HEK293 (cell line): Measurements from ENCODE around the gene ATXN7.

Experiments used
- CTCF ChIA-PET: fragments of 350-600 bp; formaldehyde crosslinking; extraction: SDS; loops from one replicate; lab custom pipeline; 2021; ENCODE audit warnings: antibody characterized with exemption; lab: Yijun Ruan, JAX
- POLR2A ChIA-PET: fragments of 300-600 bp; formaldehyde crosslinking; extraction: SDS; loops from one replicate; lab custom pipeline; 2020; ENCODE audit warnings: antibody characterized with exemption, inconsistent platforms; lab: Yijun Ruan, JAX
- H3K27ac ChIP-seq: fragments of 200-500 bp; sonication (Bioruptor generic); 2 replicates; pipeline ENCODE4 v1.5.1; 2014; ENCODE audit warnings: low read depth, low read length, control low read depth, inconsistent platforms; ENCODE audit errors: extremely low read depth
- H3K36me3 ChIP-seq, 2 experiments: fragments of 200-500 bp in 1 of 2; sonication (Bioruptor generic) in 1 of 2; 1 replicate in 1 of 2; 2 replicates in 1 of 2; pipeline ENCODE4 v1.5.1; 2014 to 2017; ENCODE audit warnings: inconsistent platforms in 2 of 2, low read length in 2 of 2; ENCODE audit not compliant: control insufficient read depth in 2 of 2, insufficient read depth in 1 of 2
- H3K4me1 ChIP-seq: fragments of 200-500 bp; sonication (Bioruptor generic); 2 replicates; pipeline ENCODE4 v1.5.1; 2014; ENCODE audit warnings: mild to moderate bottlenecking, low read length, inconsistent platforms; ENCODE audit not compliant: control insufficient read depth, insufficient read depth
- H3K4me3 ChIP-seq: 2 replicates; pipeline ENCODE4 v1.5.1; 2011; ENCODE audit warnings: low read depth, mild to moderate bottlenecking, control low read depth, low read length, moderate library complexity
- H3K9me3 ChIP-seq: fragments of 200-500 bp; sonication (Bioruptor generic); 2 replicates; pipeline ENCODE4 v1.5.1; 2014; ENCODE audit warnings: low read depth, low read length, inconsistent platforms; ENCODE audit not compliant: control insufficient read depth, insufficient read depth
- KLF1 ChIP-seq: fragments of 450-650 bp; formaldehyde crosslinking; IDR thresholded peaks from 2 replicates; pipeline ENCODE4 v1.5.1; 2016; ENCODE audit warnings: missing biosample characterization, missing genetic modification characterization
- KLF8 ChIP-seq: fragments of 450-650 bp; formaldehyde crosslinking; IDR thresholded peaks from 2 replicates; pipeline ENCODE4 v1.5.1; 2016; ENCODE audit warnings: missing biosample characterization, missing genetic modification characterization
- KLF9 ChIP-seq: fragments of 450-650 bp; formaldehyde crosslinking; IDR thresholded peaks from 2 replicates; pipeline ENCODE4 v1.5.1; 2016; ENCODE audit warnings: missing biosample characterization, missing genetic modification characterization, low read depth
- ZNF146 ChIP-seq: fragments of 450-650 bp; formaldehyde crosslinking; IDR thresholded peaks from 2 replicates; pipeline ENCODE4 v1.5.1; 2016; ENCODE audit warnings: missing biosample characterization, missing genetic modification characterization
- ZNF169 ChIP-seq: fragments of 450-650 bp; formaldehyde crosslinking; IDR thresholded peaks from 2 replicates; pipeline ENCODE4 v1.5.1; 2016; ENCODE audit warnings: missing biosample characterization, missing genetic modification characterization
- ZNF174 ChIP-seq: fragments of 450-650 bp; formaldehyde crosslinking; IDR thresholded peaks from 2 replicates; pipeline ENCODE4 v1.5.0; 2017; ENCODE audit warnings: missing biosample characterization, mild to moderate bottlenecking, missing genetic modification characterization
- ZNF184 ChIP-seq: fragments of 450-650 bp; IDR thresholded peaks from 2 replicates; pipeline ENCODE4 v1.5.1; 2018; ENCODE audit warnings: missing biosample characterization, mild to moderate bottlenecking, missing genetic modification characterization
- ZNF544 ChIP-seq: fragments of 450-650 bp; formaldehyde crosslinking; IDR thresholded peaks from 2 replicates; pipeline ENCODE4 v1.5.0; 2017; ENCODE audit warnings: missing biosample characterization, missing genetic modification characterization
- ZNF677 ChIP-seq: fragments of 450-650 bp; IDR thresholded peaks from 2 replicates; pipeline ENCODE4 v1.5.0; 2018; ENCODE audit warnings: missing biosample characterization, mild to moderate bottlenecking, missing genetic modification characterization, moderate library complexity
- ZNF747 ChIP-seq: fragments of 450-650 bp; formaldehyde crosslinking; IDR thresholded peaks from 2 replicates; pipeline ENCODE4 v1.5.1; 2016; ENCODE audit warnings: missing biosample characterization, missing genetic modification characterization
- ZNF76 ChIP-seq: fragments of 450-650 bp; formaldehyde crosslinking; IDR thresholded peaks from 2 replicates; pipeline ENCODE4; 2016; ENCODE audit warnings: low read depth, missing biosample characterization, missing genetic modification characterization, borderline replicate concordance
- ZNF777 ChIP-seq: fragments of 450-650 bp; formaldehyde crosslinking; IDR thresholded peaks from 2 replicates; pipeline ENCODE4 v1.5.1; 2017; ENCODE audit warnings: missing biosample characterization, missing genetic modification characterization, borderline replicate concordance
- ZSCAN23 ChIP-seq: fragments of 450-650 bp; formaldehyde crosslinking; IDR thresholded peaks from 2 replicates; pipeline ENCODE4 v1.5.1; 2016; ENCODE audit warnings: missing biosample characterization, missing genetic modification characterization
- TF ChIP-seq, protein P1 (sequence below): fragments of 450-650 bp; formaldehyde crosslinking; IDR thresholded peaks from 2 replicates; pipeline ENCODE4 v1.5.1; 2016; ENCODE audit warnings: missing biosample characterization, missing genetic modification characterization
- TF ChIP-seq, protein P2 (sequence below): fragments of 450-650 bp; formaldehyde crosslinking; IDR thresholded peaks from 2 replicates; pipeline ENCODE4 v1.5.1; 2016; ENCODE audit warnings: missing biosample characterization, missing genetic modification characterization

ATXN7 gene

DNA sequence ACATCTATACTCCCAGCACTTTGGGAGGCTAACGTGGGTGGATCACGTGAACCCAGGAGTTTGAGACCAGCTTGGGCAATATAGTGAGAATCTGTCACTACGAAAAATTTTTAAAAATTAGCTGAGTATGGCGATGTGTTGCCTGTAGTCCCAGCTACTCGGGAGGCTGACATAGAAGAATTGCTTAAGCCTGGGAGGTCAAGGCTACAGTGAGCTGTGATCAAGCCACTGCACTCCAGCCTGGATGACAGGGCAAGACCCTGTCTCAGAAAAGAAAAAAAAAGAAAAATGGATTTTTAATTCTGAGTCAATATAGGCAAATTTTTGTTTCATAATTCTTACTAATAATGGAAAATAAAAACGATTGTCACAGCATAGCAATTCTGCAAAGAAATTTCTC, 31.3 kb upstream of the ATXN7 start (continued):
- TF ChIP-seq, protein P1, sequence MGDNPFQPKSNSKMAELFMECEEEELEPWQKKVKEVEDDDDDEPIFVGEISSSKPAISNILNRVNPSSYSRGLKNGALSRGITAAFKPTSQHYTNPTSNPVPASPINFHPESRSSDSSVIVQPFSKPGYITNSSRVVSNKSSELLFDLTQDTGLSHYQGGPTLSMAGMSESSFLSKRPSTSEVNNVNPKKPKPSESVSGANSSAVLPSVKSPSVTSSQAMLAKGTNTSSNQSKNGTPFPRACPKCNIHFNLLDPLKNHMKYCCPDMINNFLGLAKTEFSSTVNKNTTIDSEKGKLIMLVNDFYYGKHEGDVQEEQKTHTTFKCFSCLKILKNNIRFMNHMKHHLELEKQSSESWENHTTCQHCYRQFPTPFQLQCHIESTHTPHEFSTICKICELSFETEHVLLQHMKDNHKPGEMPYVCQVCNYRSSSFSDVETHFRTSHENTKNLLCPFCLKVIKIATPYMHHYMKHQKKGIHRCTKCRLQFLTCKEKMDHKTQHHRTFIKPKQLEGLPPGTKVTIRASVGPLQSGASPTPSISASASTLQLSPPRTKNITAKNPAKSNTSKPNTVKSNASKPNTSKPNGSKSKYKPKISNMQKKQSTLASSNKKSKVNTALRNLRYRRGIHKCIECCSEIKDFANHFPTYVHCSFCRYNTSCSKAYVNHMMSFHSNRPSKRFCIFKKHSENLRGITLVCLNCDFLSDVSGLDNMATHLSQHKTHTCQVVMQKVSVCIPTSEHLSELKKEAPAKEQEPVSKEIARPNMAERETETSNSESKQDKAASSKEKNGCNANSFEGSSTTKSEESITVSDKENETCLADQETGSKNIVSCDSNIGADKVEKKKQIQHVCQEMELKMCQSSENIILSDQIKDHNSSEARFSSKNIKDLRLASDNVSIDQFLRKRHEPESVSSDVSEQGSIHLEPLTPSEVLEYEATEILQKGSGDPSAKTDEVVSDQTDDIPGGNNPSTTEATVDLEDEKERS (tag by site-specific recombination): no peak
- TF ChIP-seq ZNF747 (tag by site-specific recombination) (no peak), KLF8 (tag by site-specific recombination) (no peak), ZNF174 (no peak), ZSCAN23 (tag by site-specific recombination) (no peak), ZNF777 (tag by site-specific recombination) (no peak), ZNF76 (tag by site-specific recombination) (no peak), ZNF169 (tag by site-specific recombination) (no peak)
- TF ChIP-seq, protein P2, sequence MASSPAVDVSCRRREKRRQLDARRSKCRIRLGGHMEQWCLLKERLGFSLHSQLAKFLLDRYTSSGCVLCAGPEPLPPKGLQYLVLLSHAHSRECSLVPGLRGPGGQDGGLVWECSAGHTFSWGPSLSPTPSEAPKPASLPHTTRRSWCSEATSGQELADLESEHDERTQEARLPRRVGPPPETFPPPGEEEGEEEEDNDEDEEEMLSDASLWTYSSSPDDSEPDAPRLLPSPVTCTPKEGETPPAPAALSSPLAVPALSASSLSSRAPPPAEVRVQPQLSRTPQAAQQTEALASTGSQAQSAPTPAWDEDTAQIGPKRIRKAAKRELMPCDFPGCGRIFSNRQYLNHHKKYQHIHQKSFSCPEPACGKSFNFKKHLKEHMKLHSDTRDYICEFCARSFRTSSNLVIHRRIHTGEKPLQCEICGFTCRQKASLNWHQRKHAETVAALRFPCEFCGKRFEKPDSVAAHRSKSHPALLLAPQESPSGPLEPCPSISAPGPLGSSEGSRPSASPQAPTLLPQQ: no peak

DNA sequence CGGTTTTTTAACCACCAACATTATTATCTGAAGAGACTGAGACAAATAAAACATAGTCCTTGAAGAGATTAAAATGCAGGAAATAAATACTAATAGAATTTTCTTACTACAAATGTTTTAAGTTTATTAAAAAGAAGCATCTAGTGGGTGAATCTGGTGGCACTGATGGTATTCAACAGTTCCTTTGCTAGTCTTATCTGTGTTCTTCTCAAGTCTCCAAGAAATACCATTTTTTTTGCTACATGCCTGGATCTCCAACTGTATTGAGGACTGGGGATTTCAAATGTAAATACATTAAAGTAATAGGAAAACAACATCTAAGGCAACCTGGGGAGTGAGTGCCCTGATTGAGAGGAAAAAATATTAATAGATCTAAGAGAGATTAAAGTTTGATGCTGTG, 22.0 kb upstream of the ATXN7 start:
- Histone ChIP-seq H3K36me3 (no peaks in the 10 kb centered on the region; a peak in 1 of 3 replicates), H3K9me3 (no peaks in the 10 kb centered on the region), H3K4me1 (no peaks in the 10 kb centered on the region), H3K27ac (no peak overlapping the region), H3K4me3 (no peak overlapping the region)
- POLR2A ChIA-PET: no interaction called here
- no peak for TF ChIP-seq ZNF544 (tag by site-specific recombination)
- TF ChIP-seq ZNF677: peak; percentile 94
- CTCF ChIA-PET: no interaction called here

DNA sequence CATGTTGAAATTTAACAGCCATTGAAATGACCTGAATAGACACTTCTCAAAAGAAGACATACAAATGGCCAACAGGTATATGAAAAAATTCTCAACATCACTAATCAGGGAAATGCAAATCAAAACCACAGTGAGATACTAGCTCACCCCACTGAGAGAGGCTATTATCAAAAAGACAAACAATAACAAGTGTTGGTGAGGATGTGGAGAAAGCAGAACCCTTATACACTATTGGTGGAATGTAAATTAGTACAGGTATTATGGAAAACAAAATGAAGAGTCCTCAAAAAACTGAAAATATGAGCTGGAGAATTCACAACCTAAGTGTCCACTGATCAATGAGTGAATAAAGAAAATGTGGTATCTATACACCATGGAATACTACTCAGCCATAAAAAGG, 21.5 kb upstream of the ATXN7 start:
- Histone ChIP-seq H3K4me1 (no peaks in the 10 kb centered on the region), H3K36me3 (no peaks in the 10 kb centered on the region; a peak in 1 of 3 replicates), H3K4me3 (no peak overlapping the region), H3K27ac (no peak overlapping the region), H3K9me3 (no peaks in the 10 kb centered on the region)
- TF ChIP-seq ZNF184 (peak; percentile 95), ZNF146 (tag by site-specific recombination) (0 out of 2 replicates have a peak, but pooled peaks have one; percentile 35), KLF9 (tag by site-specific recombination) (no peak)
- ChIA-PET CTCF (no interaction called here), POLR2A (no interaction called here)

DNA sequence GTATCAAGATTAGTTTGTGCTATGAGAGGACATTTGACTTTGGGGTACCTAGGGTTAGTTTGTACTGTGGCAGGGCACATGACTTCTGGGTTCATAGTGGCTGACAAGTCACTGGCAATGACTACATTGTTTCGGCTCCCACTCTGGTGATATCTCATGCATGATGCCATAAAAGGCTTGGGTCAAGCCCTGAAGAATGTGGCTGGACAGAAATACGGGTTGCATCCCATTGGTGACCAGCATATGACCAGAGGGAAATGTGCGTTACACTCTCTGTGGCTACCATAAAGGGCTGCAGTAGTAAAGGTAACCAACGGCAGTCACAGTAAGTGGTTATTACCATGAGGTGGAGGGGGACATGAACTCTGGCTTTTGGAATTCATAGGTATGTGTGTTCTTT, 18.5 kb upstream of the ATXN7 start:
- Histone ChIP-seq H3K27ac (no peak overlapping the region), H3K4me3 (no peak overlapping the region), H3K36me3 (no peaks in the 10 kb centered on the region), H3K9me3 (no peaks in the 10 kb centered on the region), H3K4me1 (no peaks in the 10 kb centered on the region)
- ChIA-PET POLR2A (no interaction called here), CTCF (no interaction called here)
- no peak for TF ChIP-seq KLF1 (tag by site-specific recombination)
- TF ChIP-seq, all 188 proteins: peak for 0
